K562 (cell line): Measurements from ENCODE around the gene DNAH9. TPM values are rescaled to one million over a fixed set of nuclear protein-coding genes. Genes with fewer than 3 reads are reported as not detected.

ENCODE experiments used
- ESRRB ChIP-seq: fragments of 250-450 bp; sonication (Bioruptor Pico); IDR thresholded peaks from 2 replicates; pipeline ENCODE4 v1.5.0; 2020; ENCODE audit warnings: mild to moderate bottlenecking, moderate library complexity, borderline replicate concordance
- HMG20A ChIP-seq: fragments of 450-650 bp; formaldehyde crosslinking; conservative IDR thresholded peaks from 2 replicates; pipeline ENCODE4 v1.4.0; 2020; ENCODE audit warnings: mild to moderate bottlenecking, mixed read lengths
- SLC30A9 ChIP-seq: fragments of 250-450 bp; sonication (Bioruptor Pico); IDR thresholded peaks from 2 replicates; pipeline ENCODE4 v1.8.0; 2022; ENCODE audit warnings: mild to moderate bottlenecking, moderate library complexity
- polyA plus RNA-seq, 8 experiments: library from polyadenylated mRNA; depleted of rRNA in 4 of 8; stranded (reverse) in 5 of 8; unstranded in 3 of 8; fragments of >200 nt; fragmentation: Nextera tagmentation in 2 of 8; fragmentation: Illumina TruSeq in 1 of 8; extraction: Ambion mirVana in 2 of 8; extraction: Trizol in 1 of 8; gene quantifications; 2 replicates each; pipeline versions ENCODE4 v1.2.1 to v1.2.3, GENCODE V29; 2011 to 2014; ENCODE audit warnings: inconsistent platforms in 1 of 8, missing spikeins in 1 of 8
- total RNA-seq, 7 experiments: library from RNA; depleted of rRNA in 6 of 7; stranded (reverse); fragments of >200 nt in 6 of 7; fragmentation: Illumina TruSeq in 2 of 7; extraction: Trizol in 2 of 7; gene quantifications; 2 replicates each; pipeline versions ENCODE4 v1.2.1 to v1.2.3, GENCODE V29; 2011 to 2021; ENCODE audit warnings: low replicate concordance in 1 of 7
- TF ChIP-seq, protein P1 (sequence below), 2 experiments: fragments of 450-650 bp; IDR thresholded peaks; 2 replicates each; pipeline ENCODE4 v1.6.1; 2016
- TF ChIP-seq, protein P2 (sequence below): fragments of 250-450 bp; sonication (Bioruptor Pico); IDR thresholded peaks from 2 replicates; pipeline ENCODE4 v1.4.0; 2020; ENCODE audit warnings: borderline replicate concordance
- TF ChIP-seq, protein P3 (sequence below): fragments of 450-650 bp; formaldehyde crosslinking; IDR thresholded peaks from 2 replicates; pipeline ENCODE4 v1.4.0; 2022; ENCODE audit warnings: missing genetic modification characterization

DNAH9 gene
- total and polyA plus RNA-seq, 9 of the 15 experiments (the other 6 are each of a cell fraction or from before 2014, with no cell fraction given): not detected

DNA sequence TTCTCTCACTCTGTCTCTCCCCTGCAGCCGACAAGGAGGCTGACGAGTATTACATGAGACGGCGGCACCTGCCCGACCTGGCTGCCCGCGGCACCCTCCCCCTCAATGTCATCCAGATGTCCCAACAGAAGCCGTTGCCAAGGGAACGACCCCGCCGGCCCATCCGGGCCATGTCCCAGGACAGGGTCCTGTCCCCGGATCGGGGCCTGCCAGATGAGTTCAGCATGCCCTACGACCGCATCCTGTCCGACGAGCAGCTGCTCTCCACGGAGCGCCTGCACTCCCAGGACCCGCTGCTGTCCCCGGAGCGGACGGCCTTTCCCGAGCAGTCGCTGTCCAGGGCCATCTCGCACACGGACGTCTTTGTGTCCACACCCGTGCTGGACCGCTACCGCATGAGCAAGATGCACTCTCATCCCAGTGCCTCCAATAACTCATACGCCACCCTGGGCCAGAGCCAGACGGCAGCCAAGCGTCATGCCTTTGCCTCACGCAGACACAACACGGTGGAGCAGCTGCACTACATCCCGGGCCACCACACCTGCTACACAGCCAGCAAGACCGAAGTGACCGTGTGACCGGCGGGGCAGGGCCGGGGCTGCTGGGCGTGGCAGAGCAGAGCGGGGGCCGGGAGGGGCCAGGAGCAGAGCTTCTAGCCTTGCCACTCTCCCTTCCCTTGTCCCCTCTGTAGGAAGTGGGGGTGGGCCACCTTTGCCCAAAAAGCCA is 40.4 kb upstream of the DNAH9 start (continued):
- TF ChIP-seq, protein P1, sequence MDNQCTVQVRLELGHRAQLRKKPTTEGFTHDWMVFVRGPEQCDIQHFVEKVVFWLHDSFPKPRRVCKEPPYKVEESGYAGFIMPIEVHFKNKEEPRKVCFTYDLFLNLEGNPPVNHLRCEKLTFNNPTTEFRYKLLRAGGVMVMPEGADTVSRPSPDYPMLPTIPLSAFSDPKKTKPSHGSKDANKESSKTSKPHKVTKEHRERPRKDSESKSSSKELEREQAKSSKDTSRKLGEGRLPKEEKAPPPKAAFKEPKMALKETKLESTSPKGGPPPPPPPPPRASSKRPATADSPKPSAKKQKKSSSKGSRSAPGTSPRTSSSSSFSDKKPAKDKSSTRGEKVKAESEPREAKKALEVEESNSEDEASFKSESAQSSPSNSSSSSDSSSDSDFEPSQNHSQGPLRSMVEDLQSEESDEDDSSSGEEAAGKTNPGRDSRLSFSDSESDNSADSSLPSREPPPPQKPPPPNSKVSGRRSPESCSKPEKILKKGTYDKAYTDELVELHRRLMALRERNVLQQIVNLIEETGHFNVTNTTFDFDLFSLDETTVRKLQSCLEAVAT (IDR thresholded peaks at IDR 0.05): no peak
- TF ChIP-seq ESRRB (no peak), SLC30A9 (no peak), HMG20A (CRISPR knock-in tag) (no peak)
- TF ChIP-seq, protein P2, sequence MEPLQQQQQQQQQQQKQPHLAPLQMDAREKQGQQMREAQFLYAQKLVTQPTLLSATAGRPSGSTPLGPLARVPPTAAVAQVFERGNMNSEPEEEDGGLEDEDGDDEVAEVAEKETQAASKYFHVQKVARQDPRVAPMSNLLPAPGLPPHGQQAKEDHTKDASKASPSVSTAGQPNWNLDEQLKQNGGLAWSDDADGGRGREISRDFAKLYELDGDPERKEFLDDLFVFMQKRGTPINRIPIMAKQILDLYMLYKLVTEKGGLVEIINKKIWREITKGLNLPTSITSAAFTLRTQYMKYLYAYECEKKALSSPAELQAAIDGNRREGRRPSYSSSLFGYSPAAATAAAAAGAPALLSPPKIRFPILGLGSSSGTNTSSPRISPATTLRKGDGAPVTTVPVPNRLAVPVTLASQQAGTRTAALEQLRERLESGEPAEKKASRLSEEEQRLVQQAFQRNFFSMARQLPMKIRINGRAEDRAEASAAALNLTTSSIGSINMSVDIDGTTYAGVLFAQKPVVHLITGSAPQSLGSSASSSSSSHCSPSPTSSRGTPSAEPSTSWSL: no peak
- TF ChIP-seq, protein P3, sequence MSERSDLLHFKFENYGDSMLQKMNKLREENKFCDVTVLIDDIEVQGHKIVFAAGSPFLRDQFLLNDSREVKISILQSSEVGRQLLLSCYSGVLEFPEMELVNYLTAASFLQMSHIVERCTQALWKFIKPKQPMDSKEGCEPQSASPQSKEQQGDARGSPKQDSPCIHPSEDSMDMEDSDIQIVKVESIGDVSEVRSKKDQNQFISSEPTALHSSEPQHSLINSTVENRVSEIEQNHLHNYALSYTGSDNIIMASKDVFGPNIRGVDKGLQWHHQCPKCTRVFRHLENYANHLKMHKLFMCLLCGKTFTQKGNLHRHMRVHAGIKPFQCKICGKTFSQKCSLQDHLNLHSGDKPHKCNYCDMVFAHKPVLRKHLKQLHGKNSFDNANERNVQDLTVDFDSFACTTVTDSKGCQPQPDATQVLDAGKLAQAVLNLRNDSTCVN: no peak
- TF ChIP-seq, all 486 proteins: peak for 0
